GM13977 (cell line): ENCODE results near the gene LZTS3.

Experiments used
- DNase-seq: peaks from one replicate; pipeline ENCODE4 v3.0.0; 2012; ENCODE audit warnings: low spot score
- CTCF ChIP-seq: IDR thresholded peaks from 2 replicates; pipeline ENCODE4 v1.5.1; 2012; ENCODE audit warnings: mild to moderate bottlenecking, control low read depth; ENCODE audit not compliant: insufficient read depth; ENCODE audit errors: extremely low read depth, missing control alignments
- in situ Hi-C: fragments of 300-500 bp; cut with MboI; formaldehyde crosslinking; loops from one replicate; pipeline ENCODE4 v1.12.0; 2022; ENCODE audit warnings: low sequenced_read_pairs, low pct_unique_long_range_greater_than_20kb, mixed read lengths, inconsistent platforms; ENCODE audit not compliant: unreplicated experiment

The LZTS3 gene

GRCh38 chr20:3172126-3172932 is 1.0 kb downstream of the LZTS3 start:
- peak; percentile 29 for DNase-seq
- TF ChIP-seq CTCF = no peak

GRCh38 chr20:3171391-3172125 is 1.8 kb downstream of the LZTS3 start:
- peak; percentile 19 for DNase-seq
- TF ChIP-seq CTCF = no peak
- in situ Hi-C loops = no loop called here

More at GRCh38 chr20:3172126-3172932, 1.0 kb downstream of the LZTS3 start:
- in situ Hi-C loops = no loop called here

GRCh38 chr20:3168829-3169590 is 4.3 kb downstream of the LZTS3 start:
- in situ Hi-C loops = no loop called here
- DNase-seq = no peak
- no peak for TF ChIP-seq CTCF

GRCh38 chr20:3168079-3168828 is 5.1 kb downstream of the LZTS3 start:
- TF ChIP-seq CTCF = no peak
- in situ Hi-C loops = no loop called here
- DNase-seq = peak; percentile 46

- in situ Hi-C loops = no loop called here
- no peak for TF ChIP-seq CTCF
- DNase-seq = peak; percentile 22
Observed at GRCh38 chr20:3167738-3168078, 5.6 kb downstream of the LZTS3 start.

GRCh38 chr20:3166913-3167342 is 6.4 kb downstream of the LZTS3 start:
- no peak for TF ChIP-seq CTCF
- in situ Hi-C loops = no loop called here
- DNase-seq = peak; percentile 18
